DLD1 (cell line): ENCODE results near the gene UBQLN1.

Source experiments
- in situ Hi-C: cut with HindIII; loops from 2 replicates; pipeline ENCODE4 v1.10.0; 2017; ENCODE audit warnings: low sequenced_read_pairs

UBQLN1 gene

GRCh38 chr9:83698976-83699585, 8.7 kb downstream of the UBQLN1 start:
- in situ Hi-C loops: no loop called here

GRCh38 chr9:83691492-83691891, 16.3 kb downstream of the UBQLN1 start:
- in situ Hi-C loops: no loop called here

- in situ Hi-C loops: no loop called here
These were observed 18.8 kb downstream of the UBQLN1 start for GRCh38 chr9:83688921-83689320.

- in situ Hi-C loops: no loop called here
These were observed 26.3 kb downstream of the UBQLN1 start for GRCh38 chr9:83681490-83681889.

- in situ Hi-C loops: no loop called here
These were observed 27.5 kb downstream of the UBQLN1 start for GRCh38 chr9:83680233-83680632.

GRCh38 chr9:83677596-83677995, 30.2 kb downstream of the UBQLN1 start:
- in situ Hi-C loops: no loop called here

GRCh38 chr9:83675466-83675865, 32.3 kb downstream of the UBQLN1 start:
- in situ Hi-C loops: no loop called here

- in situ Hi-C loops: no loop called here
These were observed 36.3 kb downstream of the UBQLN1 start for GRCh38 chr9:83671451-83671850.

GRCh38 chr9:83670381-83670780, 37.4 kb downstream of the UBQLN1 start:
- in situ Hi-C loops: no loop called here

GRCh38 chr9:83669067-83669466, 38.7 kb downstream of the UBQLN1 start:
- in situ Hi-C loops: no loop called here

GRCh38 chr9:83665580-83666200, 42.1 kb downstream of the UBQLN1 start:
- in situ Hi-C loops: no loop called here

GRCh38 chr9:83662933-83663332, 44.8 kb downstream of the UBQLN1 start:
- in situ Hi-C loops: no loop called here

GRCh38 chr9:83656952-83657351, 50.8 kb downstream of the UBQLN1 start:
- in situ Hi-C loops: no loop called here

GRCh38 chr9:83656032-83656680, 51.6 kb downstream of the UBQLN1 start:
- in situ Hi-C loops: no loop called here

GRCh38 chr9:83655433-83655832, 52.3 kb downstream of the UBQLN1 start:
- in situ Hi-C loops: no loop called here

- in situ Hi-C loops: no loop called here
These were observed 55.3 kb downstream of the UBQLN1 start for GRCh38 chr9:83652433-83652832.

- in situ Hi-C loops: no loop called here
These were observed 56.2 kb downstream of the UBQLN1 start for GRCh38 chr9:83651558-83651957.

GRCh38 chr9:83649515-83649914, 58.2 kb downstream of the UBQLN1 start:
- in situ Hi-C loops: no loop called here

GRCh38 chr9:83649080-83649479, 58.7 kb downstream of the UBQLN1 start:
- in situ Hi-C loops: no loop called here

GRCh38 chr9:83646500-83647239, 61.1 kb downstream of the UBQLN1 start:
- in situ Hi-C loops: no loop called here

GRCh38 chr9:83642793-83643192, 65.0 kb downstream of the UBQLN1 start:
- in situ Hi-C loops: no loop called here

GRCh38 chr9:83639266-83639665, 68.5 kb downstream of the UBQLN1 start:
- in situ Hi-C loops: no loop called here
